SK-N-MC (cell line): ENCODE measurements around the gene PPP1R12B.
A peak's percentile ranks its signal among the peaks of the same experiment; 100 is the strongest.

ENCODE experiments used
- DNase-seq: peaks from one replicate; pipeline ENCODE4 v3.0.0-alpha.2; 2011; ENCODE audit warnings: low read depth, low spot score
- H3K27ac ChIP-seq: fragments of 200-600 bp; sonication (generic); 2 replicates; pipeline ENCODE4 v1.5.1; 2016; ENCODE audit warnings: mixed run types
- H3K36me3 ChIP-seq: fragments of 200-600 bp; sonication (generic); 2 replicates; pipeline ENCODE4 v1.6.1; 2017; ENCODE audit warnings: antibody characterized with exemption, low read length, mixed read lengths; ENCODE audit not compliant: insufficient read depth
- H3K4me3 ChIP-seq: fragments of 200-600 bp; sonication (generic); 2 replicates; pipeline ENCODE4 v1.5.1; 2016
- H3K9ac ChIP-seq: fragments of 200-600 bp; sonication (generic); 2 replicates; pipeline ENCODE4 v1.8.0; 2017; ENCODE audit warnings: mixed run types, mixed read lengths; ENCODE audit not compliant: insufficient read length
- H3K9me3 ChIP-seq: fragments of 200-600 bp; sonication (generic); 2 replicates; pipeline ENCODE4 v1.6.1; 2017; ENCODE audit warnings: low read depth, mild to moderate bottlenecking, antibody characterized with exemption, low read length, moderate library complexity, mixed read lengths
- EZH2 ChIP-seq: fragments of 200-600 bp; sonication (generic); IDR thresholded peaks from one replicate; pipeline ENCODE4 v1.6.1; 2017; ENCODE audit warnings: antibody characterized with exemption
- FOXP2 ChIP-seq: optimal IDR thresholded peaks from 2 replicates; pipeline ENCODE3; 2011; ENCODE audit warnings: mild to moderate bottlenecking, moderate library complexity; ENCODE audit not compliant: insufficient read depth; ENCODE audit errors: extremely low read length, control extremely low read depth
- POLR2AphosphoS5 ChIP-seq: IDR thresholded peaks from 2 replicates; pipeline ENCODE4 v1.6.1; 2012; ENCODE audit warnings: mild to moderate bottlenecking, low read depth, low read length, borderline replicate concordance

Gene PPP1R12B

GRCh38 chr1:202315576-202316168 lies 32.8 kb upstream of the PPP1R12B start:
- TF ChIP-seq POLR2AphosphoS5 (no peak), FOXP2 (no peak), EZH2 (no peak)
- Histone ChIP-seq H3K9ac (no peak overlapping the region), H3K4me3 (no peak overlapping the region), H3K9me3 (no peaks in the 10 kb centered on the region), H3K36me3 (no peaks in the 10 kb centered on the region), H3K27ac (no peak overlapping the region)
- DNase-seq: peak; percentile 18

DNA sequence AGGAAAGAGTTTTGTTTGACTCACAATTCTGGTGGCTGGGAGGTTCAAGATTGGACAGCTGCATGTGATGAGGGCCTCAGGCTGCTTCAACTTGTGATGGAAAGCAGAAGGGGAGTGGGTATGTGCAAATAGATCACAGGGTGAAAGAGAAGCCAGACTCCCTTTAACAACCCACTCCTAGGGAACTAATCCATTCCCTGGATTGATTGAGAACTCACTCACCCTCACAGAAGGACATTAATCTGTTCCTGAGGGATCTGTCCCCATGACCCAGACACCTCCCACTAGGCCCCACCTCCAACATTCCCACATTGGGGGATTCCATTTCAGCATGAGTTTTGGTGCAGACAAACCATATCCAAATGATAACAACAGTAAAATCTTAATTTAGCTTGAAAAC lies 32.3 kb upstream of the PPP1R12B start:
- Histone ChIP-seq H3K4me3 (no peak overlapping the region), H3K9ac (no peak overlapping the region), H3K27ac (no peak overlapping the region), H3K36me3 (no peaks in the 10 kb centered on the region), H3K9me3 (no peaks in the 10 kb centered on the region)
- DNase-seq: no peak
- TF ChIP-seq FOXP2: no peak
- no peak for TF ChIP-seq POLR2AphosphoS5
- no peak for TF ChIP-seq EZH2

GRCh38 chr1:202317941-202318925 lies 30.3 kb upstream of the PPP1R12B start:
- no peak for DNase-seq
- Histone ChIP-seq H3K9me3 (no peaks in the 10 kb centered on the region), H3K27ac (no peak overlapping the region), H3K4me3 (no peak overlapping the region), H3K9ac (no peak overlapping the region), H3K36me3 (no peaks in the 10 kb centered on the region)
- TF ChIP-seq EZH2 (no peak), POLR2AphosphoS5 (no peak), FOXP2 (no peak)

- no peak for DNase-seq
- no peak overlapping the region for H3K9ac ChIP-seq
- no peak overlapping the region for H3K4me3 ChIP-seq
- no peaks in the 10 kb centered on the region for H3K36me3 ChIP-seq
- no peak overlapping the region for H3K27ac ChIP-seq
- no peak for TF ChIP-seq FOXP2
- no peak for TF ChIP-seq POLR2AphosphoS5
- TF ChIP-seq EZH2: no peak
- no peaks in the 10 kb centered on the region for H3K9me3 ChIP-seq
Observed at GRCh38 chr1:202319381-202320080, 29.0 kb upstream of the PPP1R12B start.

DNA sequence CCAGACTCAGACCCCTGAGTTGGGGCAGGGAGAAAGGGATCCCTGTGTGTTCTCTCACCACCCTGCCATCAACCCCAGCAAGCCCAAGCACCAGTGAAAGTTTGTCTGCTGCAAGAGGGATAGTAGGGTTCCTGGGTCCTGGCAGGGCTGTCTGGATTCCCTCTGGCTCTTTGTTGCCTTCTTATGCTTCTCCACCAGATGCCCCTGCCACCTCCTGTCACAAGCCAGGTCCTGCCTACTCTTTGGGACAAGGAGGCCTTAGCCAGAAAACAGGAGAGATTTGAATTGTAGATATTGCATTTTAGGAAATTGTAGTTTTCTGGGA lies 28.5 kb upstream of the PPP1R12B start:
- no peak for DNase-seq
- H3K9me3 ChIP-seq: no peaks in the 10 kb centered on the region
- TF ChIP-seq EZH2: no peak
- no peak for TF ChIP-seq POLR2AphosphoS5
- TF ChIP-seq FOXP2: no peak
- H3K4me3 ChIP-seq: no peak overlapping the region
- no peaks in the 10 kb centered on the region for H3K36me3 ChIP-seq
- H3K27ac ChIP-seq: no peak overlapping the region
- no peak overlapping the region for H3K9ac ChIP-seq

DNA sequence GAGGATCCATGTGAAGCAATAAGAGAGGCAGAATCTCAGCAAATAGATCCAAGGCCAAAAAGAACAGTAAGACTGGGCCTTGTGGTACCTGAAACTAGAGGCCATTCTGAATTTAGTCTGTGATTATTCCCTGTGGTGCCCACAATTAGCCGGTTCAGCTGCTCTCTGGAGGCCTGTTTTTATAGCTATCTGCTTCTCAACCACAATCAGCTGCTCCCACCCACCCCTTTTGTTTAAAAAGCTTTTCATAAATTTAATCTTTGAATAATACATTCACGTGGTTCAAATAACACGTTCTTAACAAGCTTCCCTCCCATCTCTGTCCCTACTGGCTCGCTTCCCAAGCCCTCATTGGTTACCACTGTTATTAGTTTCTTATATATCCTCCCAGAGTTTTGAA lies 24.8 kb upstream of the PPP1R12B start:
- Histone ChIP-seq H3K4me3 (no peak overlapping the region), H3K27ac (no peak overlapping the region), H3K36me3 (no peaks in the 10 kb centered on the region; the same call in 1 of the 2 replicates), H3K9me3 (no peaks in the 10 kb centered on the region), H3K9ac (no peak overlapping the region)
- DNase-seq: no peak
- no peak for TF ChIP-seq EZH2
- TF ChIP-seq POLR2AphosphoS5: no peak
- TF ChIP-seq FOXP2: no peak

- H3K4me3 ChIP-seq: no peak overlapping the region
- no peak overlapping the region for H3K27ac ChIP-seq
- peaks cover 8% of the 10 kb centered on the region; the same call in 1 of the 2 replicates for H3K36me3 ChIP-seq
- no peak overlapping the region for H3K9ac ChIP-seq
- H3K9me3 ChIP-seq: no peaks in the 10 kb centered on the region
- no peak for DNase-seq
- no peak for TF ChIP-seq EZH2
- no peak for TF ChIP-seq FOXP2
- TF ChIP-seq POLR2AphosphoS5: no peak
Observed at GRCh38 chr1:202324646-202325045, 23.9 kb upstream of the PPP1R12B start.

GRCh38 chr1:202329891-202330290 lies 18.6 kb upstream of the PPP1R12B start:
- Histone ChIP-seq H3K27ac (no peak overlapping the region), H3K9me3 (no peaks in the 10 kb centered on the region), H3K4me3 (no peak overlapping the region), H3K9ac (no peak overlapping the region), H3K36me3 (peaks cover 57% of the 10 kb centered on the region)
- no peak for DNase-seq
- TF ChIP-seq EZH2 (no peak), POLR2AphosphoS5 (no peak), FOXP2 (no peak)
